GM12864 (cell line): Measurements from ENCODE around the gene RAB11FIP2.

Source experiments
- DNase-seq: peaks from one replicate; pipeline ENCODE4 v3.0.0-alpha.2; 2011; ENCODE audit warnings: low read depth
- H3K4me3 ChIP-seq: 2 replicates; pipeline ENCODE4 v1.5.1; 2011; ENCODE audit warnings: mild to moderate bottlenecking, low read depth, low read length, control low read depth
- CTCF ChIP-seq: IDR thresholded peaks from 2 replicates; pipeline ENCODE4 v1.5.1; 2011; ENCODE audit warnings: low read depth, mild to moderate bottlenecking, moderate library complexity, low read length, control low read depth, inconsistent platforms; ENCODE audit errors: missing control alignments

Gene RAB11FIP2

GRCh38 chr10:117964536-117964935 lies 82.2 kb downstream of the RAB11FIP2 start:
- no peak overlapping the region for H3K4me3 ChIP-seq
- TF ChIP-seq CTCF = no peak
- DNase-seq = no peak

DNA sequence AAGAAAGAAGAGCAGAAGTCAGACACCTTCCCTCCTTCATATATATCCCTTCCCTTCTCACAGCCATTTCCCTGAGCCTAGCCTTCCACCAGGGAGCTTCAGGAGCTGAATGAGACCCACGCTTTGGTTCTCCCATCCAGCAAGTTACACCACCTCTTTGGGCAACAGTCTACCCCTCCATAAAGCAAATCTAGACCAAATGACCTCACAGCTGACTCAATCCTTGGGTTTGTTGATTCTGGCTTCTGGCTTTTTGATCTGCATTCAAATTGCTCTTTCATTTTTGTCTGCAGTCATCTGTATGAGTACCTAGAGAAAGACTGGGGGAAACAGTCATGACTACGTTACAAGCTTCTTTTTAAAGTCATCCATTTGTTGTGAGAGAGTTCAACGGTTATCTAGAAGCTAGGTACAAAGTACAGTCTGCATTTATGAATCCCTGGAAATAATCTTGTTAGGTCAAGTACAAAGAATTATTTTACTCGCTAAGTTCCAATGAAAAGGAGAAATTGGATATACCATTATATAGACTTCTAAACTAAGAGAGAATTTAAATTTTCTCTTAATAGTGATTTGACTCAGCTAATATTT lies 86.3 kb downstream of the RAB11FIP2 start:
- TF ChIP-seq CTCF = no peak

GRCh38 chr10:117956972-117957371 lies 89.8 kb downstream of the RAB11FIP2 start:
- no peak for DNase-seq
- no peak overlapping the region for H3K4me3 ChIP-seq
- TF ChIP-seq CTCF = no peak

More for the DNA sequence above, 86.3 kb downstream of the RAB11FIP2 start:
- H3K4me3 ChIP-seq = no peak overlapping the region
- no peak for DNase-seq

DNA sequence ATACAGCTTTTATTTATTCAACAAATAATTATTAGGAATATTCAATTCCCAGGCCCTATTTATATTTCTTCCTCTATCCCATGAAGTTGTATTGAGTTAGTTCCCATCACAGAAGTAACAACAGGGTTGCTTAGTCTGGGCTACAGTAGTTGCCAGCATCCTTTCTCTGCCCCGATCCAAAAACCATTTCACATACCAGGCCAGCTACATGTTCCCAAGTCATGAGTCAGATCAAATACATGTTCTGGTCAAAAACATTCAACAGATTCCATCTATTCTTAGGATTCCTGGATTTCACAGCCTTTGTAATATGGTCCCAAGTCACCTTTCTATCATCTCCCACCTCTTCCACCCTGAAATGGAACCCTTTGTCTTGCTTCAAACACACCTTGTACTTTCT lies 91.6 kb downstream of the RAB11FIP2 start:
- no peak for TF ChIP-seq CTCF
- DNase-seq = no peak
- no peak overlapping the region for H3K4me3 ChIP-seq
